Panc1 (cell line): ENCODE results near the gene C14orf93. TPM values are rescaled to one million over a fixed set of nuclear protein-coding genes. Genes with fewer than 3 reads are reported as not detected.

Experiments used
- ATAC-seq: fragments of 200-7000 bp; cut with Tn5 transposase; 2 replicates; pipeline ENCODE4 v1.9.1; 2020; ENCODE audit warnings: mild to moderate bottlenecking, moderate library complexity
- BruUV-seq: library from RNA; stranded (reverse); fragments of 400-500 nt; replicated peaks from 2 replicates; lab custom pipeline; 2021; lab: Mats Ljungman, UMichigan
- CTCF ChIA-PET: fragments of 300-600 bp; sonication (Branson Sonifier 250); formaldehyde crosslinking; loops from one replicate; lab custom pipeline; 2022; ENCODE audit warnings: antibody characterized with exemption; lab: Charles Lee
- POLR2A ChIA-PET: fragments of 300-600 bp; sonication (Branson Sonifier 250); formaldehyde crosslinking; loops from one replicate; lab custom pipeline; 2022; ENCODE audit warnings: antibody characterized with exemption; lab: Charles Lee
- DNase-seq: peaks from one replicate; pipeline ENCODE4 v3.0.0-alpha.2; 2010; ENCODE audit warnings: low read depth, low spot score
- H3K27ac ChIP-seq: 2 replicates; pipeline ENCODE4 v1.5.1; 2011; ENCODE audit warnings: mild to moderate bottlenecking, low read length, inconsistent platforms
- H3K27me3 ChIP-seq: fragments of 200-500 bp; sonication (Bioruptor generic); 2 replicates; pipeline ENCODE4 v1.6.0; 2014; ENCODE audit warnings: low read length, inconsistent platforms; ENCODE audit not compliant: control insufficient read depth, insufficient read depth
- H3K36me3 ChIP-seq: fragments of 200-500 bp; sonication (Bioruptor generic); 2 replicates; pipeline ENCODE4 v1.5.1; 2014; ENCODE audit warnings: inconsistent platforms, mild to moderate bottlenecking, low read length, moderate library complexity; ENCODE audit not compliant: control insufficient read depth, insufficient read depth
- H3K4me1 ChIP-seq: 2 replicates; pipeline ENCODE4 v1.5.1; 2011; ENCODE audit warnings: inconsistent platforms, mild to moderate bottlenecking, low read length, moderate library complexity; ENCODE audit not compliant: control insufficient read depth, insufficient read depth
- H3K4me3 ChIP-seq, 2 experiments: 2 replicates each; pipeline ENCODE4 v1.5.1; 2011 to 2012; ENCODE audit warnings: low read depth in 2 of 2, low read length in 2 of 2, mild to moderate bottlenecking in 2 of 2, inconsistent platforms in 1 of 2, moderate library complexity in 1 of 2
- H3K9me3 ChIP-seq: fragments of 200-500 bp; sonication (Bioruptor generic); 2 replicates; pipeline ENCODE4 v1.5.1; 2014; ENCODE audit warnings: low read depth, mild to moderate bottlenecking, inconsistent platforms, low read length, moderate library complexity; ENCODE audit not compliant: control insufficient read depth, insufficient read depth
- POLR2AphosphoS5 ChIP-seq: IDR thresholded peaks from 2 replicates; pipeline ENCODE4 v1.6.1; 2012; ENCODE audit warnings: mild to moderate bottlenecking, low read depth, low read length, moderate library complexity
- SIN3A ChIP-seq: IDR thresholded peaks from 2 replicates; pipeline ENCODE4 v1.6.1; 2012; ENCODE audit warnings: low read depth, mild to moderate bottlenecking, low read length, moderate library complexity, borderline replicate concordance; ENCODE audit not compliant: insufficient read depth
- TCF7L2 ChIP-seq: IDR thresholded peaks from 2 replicates; pipeline ENCODE4 v1.6.1; 2011; ENCODE audit warnings: mild to moderate bottlenecking, low read depth, low read length, inconsistent platforms
- in situ Hi-C: cut with HindIII; loops from 2 replicates; pipeline ENCODE4 v1.10.0; 2016; ENCODE audit warnings: low sequenced_read_pairs, low pct_unique_long_range_greater_than_20kb
- intact Hi-C: fragments of 100-400 bp; cut with micrococcal nuclease; formaldehyde crosslinking; loops from one replicate; pipeline ENCODE4 v1.10.0; 2022; ENCODE audit not compliant: unreplicated experiment
- total RNA-seq: library from RNA; stranded (reverse); gene quantifications from one replicate; pipeline ENCODE4 v1.2.1, GENCODE V29; 2021; ENCODE audit not compliant: unreplicated experiment
- TF ChIP-seq, protein P1 (sequence below): fragments of 450-650 bp; IDR thresholded peaks from 2 replicates; pipeline ENCODE4 v1.5.1; 2017; ENCODE audit warnings: mild to moderate bottlenecking
- TF ChIP-seq, protein P2 (sequence below), 2 experiments: IDR thresholded peaks; 2 replicates each; pipeline ENCODE4 v1.6.1; 2011 to 2012; ENCODE audit warnings: low read depth in 2 of 2, control low read depth in 1 of 2, low read length in 1 of 2, mild to moderate bottlenecking in 1 of 2, moderate library complexity in 1 of 2; ENCODE audit not compliant: insufficient read depth in 1 of 2

The C14orf93 gene
- total RNA-seq, 1 experiment from 2014 or later: 5.6 TPM

DNA sequence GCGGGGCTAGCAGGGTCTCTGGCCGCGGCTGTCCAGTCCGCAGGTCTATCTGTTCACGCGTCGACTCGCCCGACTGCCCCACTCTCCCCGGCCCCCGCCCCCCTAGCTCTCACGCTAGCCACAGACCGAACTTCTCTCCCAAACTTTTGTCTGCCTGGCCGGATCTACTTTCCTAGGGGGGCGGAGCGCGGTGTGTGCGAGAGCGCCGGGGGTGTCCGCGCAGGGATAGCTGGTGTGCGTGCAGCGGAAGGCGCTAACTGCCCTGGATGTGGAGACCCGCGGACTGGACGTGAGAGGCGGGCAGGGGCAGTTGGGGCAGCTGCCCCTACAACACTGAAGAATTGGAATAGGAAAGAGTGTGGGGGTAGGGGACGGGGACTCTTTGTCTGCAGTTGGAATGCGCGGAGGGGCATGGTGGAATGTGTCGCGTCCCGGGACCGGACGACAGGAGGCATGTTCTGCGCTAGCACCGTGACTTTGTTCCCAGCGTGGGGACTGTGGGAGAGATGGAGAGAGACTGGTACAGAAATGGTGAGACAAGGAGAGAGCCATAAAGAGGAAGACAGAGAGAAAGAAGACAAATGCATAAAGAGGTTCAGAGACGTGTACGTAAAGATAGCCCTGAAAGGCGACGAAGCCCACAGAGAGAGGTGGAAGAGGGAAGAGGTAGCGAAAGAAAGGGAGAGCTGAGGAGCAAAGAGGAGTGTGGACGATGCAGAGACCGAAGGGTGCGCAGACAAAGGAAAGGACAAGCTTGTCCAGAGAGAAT, 27.3 kb downstream of the C14orf93 start, which contains the start of gene AJUBA:
TSS of gene AJUBA (minus strand) at position 75 of the 769 bp plus-strand sequence. CDS start 285 bp downstream, outside the sequence.
- Histone ChIP-seq H3K36me3 (no peaks in the 10 kb centered on the region; the same call in 1 of the 2 replicates), H3K27me3 (no peaks in the 10 kb centered on the region), H3K4me3 (peak within 1 kb of the TSS; percentile 66 to 76), H3K27ac (peak within 1 kb of the TSS; percentile 94), H3K4me1 (peaks cover 12% of the 10 kb centered on the region), H3K9me3 (no peaks in the 10 kb centered on the region)
- TF ChIP-seq, protein P1, sequence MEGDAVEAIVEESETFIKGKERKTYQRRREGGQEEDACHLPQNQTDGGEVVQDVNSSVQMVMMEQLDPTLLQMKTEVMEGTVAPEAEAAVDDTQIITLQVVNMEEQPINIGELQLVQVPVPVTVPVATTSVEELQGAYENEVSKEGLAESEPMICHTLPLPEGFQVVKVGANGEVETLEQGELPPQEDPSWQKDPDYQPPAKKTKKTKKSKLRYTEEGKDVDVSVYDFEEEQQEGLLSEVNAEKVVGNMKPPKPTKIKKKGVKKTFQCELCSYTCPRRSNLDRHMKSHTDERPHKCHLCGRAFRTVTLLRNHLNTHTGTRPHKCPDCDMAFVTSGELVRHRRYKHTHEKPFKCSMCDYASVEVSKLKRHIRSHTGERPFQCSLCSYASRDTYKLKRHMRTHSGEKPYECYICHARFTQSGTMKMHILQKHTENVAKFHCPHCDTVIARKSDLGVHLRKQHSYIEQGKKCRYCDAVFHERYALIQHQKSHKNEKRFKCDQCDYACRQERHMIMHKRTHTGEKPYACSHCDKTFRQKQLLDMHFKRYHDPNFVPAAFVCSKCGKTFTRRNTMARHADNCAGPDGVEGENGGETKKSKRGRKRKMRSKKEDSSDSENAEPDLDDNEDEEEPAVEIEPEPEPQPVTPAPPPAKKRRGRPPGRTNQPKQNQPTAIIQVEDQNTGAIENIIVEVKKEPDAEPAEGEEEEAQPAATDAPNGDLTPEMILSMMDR: no peak
- TF ChIP-seq SIN3A (peak; percentile 80; the same call in 1 of the 2 replicates), TCF7L2 (no peak), POLR2AphosphoS5 (no peak)
- no peak for DNase-seq
- in situ Hi-C loops: no loop called here
- no TSS peak for BruUV-seq
- intact Hi-C loops: no loop called here
- ChIA-PET CTCF (interaction anchor here (0.7 to 1.4 kb wide), 5 partner anchors 9 to 77 kb away, joined by 3 to 5 read pairs (median 3); partner anchors contain the start of genes HAUS4 and PRMT5), POLR2A (no interaction called here)
- ATAC-seq: peak; percentile 72

DNA sequence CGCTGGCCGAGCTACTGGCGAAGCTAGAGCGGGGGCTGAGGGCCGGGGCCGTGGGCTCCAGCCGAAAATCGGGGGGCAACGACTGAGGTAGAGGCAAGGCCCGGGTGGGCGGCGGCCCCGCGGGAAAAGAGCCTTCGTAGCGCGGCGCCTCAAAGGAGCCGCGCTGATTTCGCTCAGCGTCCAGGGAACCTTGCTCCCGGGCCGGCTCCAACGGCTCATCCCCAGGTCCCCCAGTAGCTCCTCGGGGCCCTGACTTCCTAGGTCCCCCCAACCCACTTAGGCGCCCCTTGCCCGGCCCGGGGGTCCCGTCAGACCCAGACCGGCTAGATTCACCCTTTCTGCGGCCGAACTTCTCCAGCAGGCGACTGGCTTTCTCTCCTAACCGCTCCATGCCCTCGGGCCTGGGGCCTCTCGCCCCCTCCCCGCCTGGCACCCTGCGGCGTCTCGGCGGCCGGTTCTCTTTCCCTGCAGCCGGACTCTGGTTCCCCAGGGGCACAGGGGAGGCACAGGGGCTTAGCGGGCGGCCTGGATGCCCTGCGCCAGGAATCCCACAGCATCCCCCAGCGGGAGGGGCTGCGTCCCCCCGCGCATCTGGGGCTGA, 28.0 kb downstream of the C14orf93 start:
- H3K27me3 ChIP-seq: no peaks in the 10 kb centered on the region
- DNase-seq (no peak), ATAC-seq (no peak)
- H3K9me3 ChIP-seq: no peaks in the 10 kb centered on the region
- CTCF ChIA-PET: interaction anchor here (0.7 to 1.4 kb wide), 4 partner anchors 8 to 53 kb away, joined by 3 to 5 read pairs (median 4); partner anchors contain the start of genes HAUS4 and PRMT5
- intact Hi-C loops (no loop called here), in situ Hi-C loops (no loop called here)
- peak overlapping the region; percentile 66 to 76 for H3K4me3 ChIP-seq
- TF ChIP-seq, protein P2, sequence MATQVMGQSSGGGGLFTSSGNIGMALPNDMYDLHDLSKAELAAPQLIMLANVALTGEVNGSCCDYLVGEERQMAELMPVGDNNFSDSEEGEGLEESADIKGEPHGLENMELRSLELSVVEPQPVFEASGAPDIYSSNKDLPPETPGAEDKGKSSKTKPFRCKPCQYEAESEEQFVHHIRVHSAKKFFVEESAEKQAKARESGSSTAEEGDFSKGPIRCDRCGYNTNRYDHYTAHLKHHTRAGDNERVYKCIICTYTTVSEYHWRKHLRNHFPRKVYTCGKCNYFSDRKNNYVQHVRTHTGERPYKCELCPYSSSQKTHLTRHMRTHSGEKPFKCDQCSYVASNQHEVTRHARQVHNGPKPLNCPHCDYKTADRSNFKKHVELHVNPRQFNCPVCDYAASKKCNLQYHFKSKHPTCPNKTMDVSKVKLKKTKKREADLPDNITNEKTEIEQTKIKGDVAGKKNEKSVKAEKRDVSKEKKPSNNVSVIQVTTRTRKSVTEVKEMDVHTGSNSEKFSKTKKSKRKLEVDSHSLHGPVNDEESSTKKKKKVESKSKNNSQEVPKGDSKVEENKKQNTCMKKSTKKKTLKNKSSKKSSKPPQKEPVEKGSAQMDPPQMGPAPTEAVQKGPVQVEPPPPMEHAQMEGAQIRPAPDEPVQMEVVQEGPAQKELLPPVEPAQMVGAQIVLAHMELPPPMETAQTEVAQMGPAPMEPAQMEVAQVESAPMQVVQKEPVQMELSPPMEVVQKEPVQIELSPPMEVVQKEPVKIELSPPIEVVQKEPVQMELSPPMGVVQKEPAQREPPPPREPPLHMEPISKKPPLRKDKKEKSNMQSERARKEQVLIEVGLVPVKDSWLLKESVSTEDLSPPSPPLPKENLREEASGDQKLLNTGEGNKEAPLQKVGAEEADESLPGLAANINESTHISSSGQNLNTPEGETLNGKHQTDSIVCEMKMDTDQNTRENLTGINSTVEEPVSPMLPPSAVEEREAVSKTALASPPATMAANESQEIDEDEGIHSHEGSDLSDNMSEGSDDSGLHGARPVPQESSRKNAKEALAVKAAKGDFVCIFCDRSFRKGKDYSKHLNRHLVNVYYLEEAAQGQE (IDR thresholded peaks at IDR 0.05; ENCODE audit: insufficient read depth in 1 of 2, low read depth in 2 of 2, low read length in 1 of 2): no peak
- TF ChIP-seq TCF7L2: peak; percentile 86
- H3K36me3 ChIP-seq: no peaks in the 10 kb centered on the region; the same call in 1 of the 2 replicates
- TSS peak; percentile 58 for BruUV-seq
- peak overlapping the region; percentile 87 for H3K27ac ChIP-seq
- H3K4me1 ChIP-seq: peaks cover 18% of the 10 kb centered on the region
- POLR2A ChIA-PET: no interaction called here
